PC-9 (cell line): Measurements from ENCODE around the gene USP48. TPM values are rescaled to one million over a fixed set of nuclear protein-coding genes. Genes with fewer than 3 reads are reported as not detected.

Experiments
- BruUV-seq: library from RNA; stranded (reverse); fragments of 400-500 nt; replicated peaks from 2 replicates; lab custom pipeline; 2021; lab: Mats Ljungman, UMichigan
- CTCF ChIA-PET: fragments of 300-600 bp; sonication (Branson Sonifier 250); formaldehyde crosslinking; loops from one replicate; lab custom pipeline; 2022; ENCODE audit warnings: antibody characterized with exemption; lab: Charles Lee
- POLR2A ChIA-PET: fragments of 300-600 bp; sonication (Branson Sonifier 250); formaldehyde crosslinking; loops from one replicate; lab custom pipeline; 2022; ENCODE audit warnings: antibody characterized with exemption; ENCODE audit not compliant: unreplicated experiment; lab: Charles Lee
- DNase-seq, 2 experiments: peaks; one replicate each; pipeline versions ENCODE4 v3.0.0 to v3.0.0-alpha.2; 2015 to 2022; ENCODE audit warnings: mixed read lengths in 1 of 2
- H2AFZ ChIP-seq: fragments of 200-600 bp; sonication (generic); 2 replicates; pipeline ENCODE4 v1.8.1; 2017; ENCODE audit warnings: antibody characterized with exemption
- H3F3A ChIP-seq: fragments of 200-600 bp; sonication (generic); 2 replicates; pipeline ENCODE4 v1.8.1; 2017; ENCODE audit warnings: antibody characterized with exemption, mild to moderate bottlenecking, low read depth; ENCODE audit not compliant: insufficient read depth
- H3K27ac ChIP-seq: fragments of 200-600 bp; sonication (generic); 2 replicates; pipeline ENCODE4 v1.6.1; 2016; ENCODE audit warnings: mixed run types
- H3K27me3 ChIP-seq: fragments of 200-600 bp; sonication (generic); 2 replicates; pipeline ENCODE4 v1.6.1; 2016; ENCODE audit warnings: low read depth, mixed run types; ENCODE audit not compliant: insufficient read depth
- H3K36me3 ChIP-seq: fragments of 200-600 bp; sonication (generic); 2 replicates; pipeline ENCODE4 v1.6.1; 2016; ENCODE audit warnings: low read depth, mixed run types
- H3K4me1 ChIP-seq: fragments of 200-600 bp; sonication (generic); replicated peaks from 2 replicates; pipeline ENCODE4 v1.6.1; 2016; ENCODE audit warnings: mixed run types; ENCODE audit not compliant: insufficient read depth
- H3K4me2 ChIP-seq: fragments of 200-600 bp; sonication (generic); 2 replicates; pipeline ENCODE4 v1.6.1; 2017; ENCODE audit warnings: mixed run types
- H3K4me3 ChIP-seq: fragments of 200-600 bp; sonication (generic); 2 replicates; pipeline ENCODE4 v1.6.1; 2016; ENCODE audit warnings: mixed run types
- H3K79me2 ChIP-seq: fragments of 200-600 bp; sonication (generic); 2 replicates; pipeline ENCODE4 v1.6.1; 2017; ENCODE audit warnings: low read depth, mixed run types
- H3K9me2 ChIP-seq: fragments of 200-600 bp; sonication (generic); 2 replicates; pipeline ENCODE4 v1.8.1; 2017; ENCODE audit warnings: mild to moderate bottlenecking; ENCODE audit not compliant: insufficient read depth
- H3K9me3 ChIP-seq: fragments of 200-600 bp; sonication (generic); 2 replicates; pipeline ENCODE4 v1.8.1; 2016; ENCODE audit warnings: low read depth; ENCODE audit not compliant: insufficient read depth
- H4K20me1 ChIP-seq: fragments of 200-600 bp; sonication (generic); 2 replicates; pipeline ENCODE4 v1.8.1; 2017; ENCODE audit not compliant: insufficient read depth
- EZH2 ChIP-seq: fragments of 200-600 bp; sonication (generic); IDR thresholded peaks from 2 replicates; pipeline ENCODE4 v1.8.0; 2017; ENCODE audit warnings: antibody characterized with exemption, low read depth
- intact Hi-C: fragments of 100-400 bp; cut with micrococcal nuclease; formaldehyde crosslinking; loops from one replicate; pipeline ENCODE4 v1.10.0; 2022; ENCODE audit not compliant: unreplicated experiment
- total RNA-seq: library from RNA; stranded (reverse); gene quantifications from 2 replicates; pipeline ENCODE4 v1.2.3, GENCODE V29; 2021
- TF ChIP-seq, protein P1 (sequence below): fragments of 200-600 bp; sonication (generic); conservative IDR thresholded peaks from 2 replicates; pipeline ENCODE4 v1.6.1; 2017; ENCODE audit warnings: mixed run types, antibody characterized with exemption, mild to moderate bottlenecking, moderate library complexity

USP48 gene
- total RNA-seq, 1 experiment from 2014 or later: 63.1 TPM

DNA sequence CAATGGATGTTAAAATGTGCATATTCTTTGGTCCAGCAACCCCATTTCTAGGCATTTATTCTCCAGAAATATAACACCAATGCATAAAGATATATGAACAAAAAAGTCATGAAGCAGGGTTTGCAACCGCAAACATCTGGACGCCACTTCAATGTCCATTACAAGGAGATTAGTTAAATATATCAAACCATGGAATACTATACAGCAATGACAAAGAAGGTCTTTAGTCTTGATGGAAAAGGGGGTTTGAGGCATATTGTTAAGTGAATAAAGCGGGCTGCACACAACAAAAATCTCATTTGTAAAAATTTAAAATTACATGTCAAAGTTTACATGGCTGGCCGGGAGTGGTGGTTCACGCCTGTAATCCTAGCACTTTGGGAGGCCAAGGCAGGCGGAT, 145.4 kb downstream of the USP48 start:
- Histone ChIP-seq H3K36me3 (no peaks in the 10 kb centered on the region), H3K27me3 (no peaks in the 10 kb centered on the region), H3F3A (peaks cover 25% of the 10 kb centered on the region), H4K20me1 (no peaks in the 10 kb centered on the region), H3K4me3 (no peak overlapping the region), H3K9me3 (no peaks in the 10 kb centered on the region), H3K4me2 (no peak overlapping the region), H3K79me2 (no peaks in the 10 kb centered on the region), H3K4me1 (peaks cover 73% of the 10 kb centered on the region), H2AFZ (no peak overlapping the region), H3K27ac (peak overlapping the region; percentile 99), H3K9me2 (no peaks in the 10 kb centered on the region)
- ChIA-PET POLR2A (interaction anchor here (0.7 kb wide), 1 partner anchor 402 kb away, joined by 16 read pairs; no protein-coding TSS in a partner anchor), CTCF (interaction anchor here (0.6 to 0.7 kb wide), 2 partner anchors 11 to 511 kb away, joined by 8 to 9 read pairs; no protein-coding TSS in a partner anchor)
- TF ChIP-seq, protein P1, sequence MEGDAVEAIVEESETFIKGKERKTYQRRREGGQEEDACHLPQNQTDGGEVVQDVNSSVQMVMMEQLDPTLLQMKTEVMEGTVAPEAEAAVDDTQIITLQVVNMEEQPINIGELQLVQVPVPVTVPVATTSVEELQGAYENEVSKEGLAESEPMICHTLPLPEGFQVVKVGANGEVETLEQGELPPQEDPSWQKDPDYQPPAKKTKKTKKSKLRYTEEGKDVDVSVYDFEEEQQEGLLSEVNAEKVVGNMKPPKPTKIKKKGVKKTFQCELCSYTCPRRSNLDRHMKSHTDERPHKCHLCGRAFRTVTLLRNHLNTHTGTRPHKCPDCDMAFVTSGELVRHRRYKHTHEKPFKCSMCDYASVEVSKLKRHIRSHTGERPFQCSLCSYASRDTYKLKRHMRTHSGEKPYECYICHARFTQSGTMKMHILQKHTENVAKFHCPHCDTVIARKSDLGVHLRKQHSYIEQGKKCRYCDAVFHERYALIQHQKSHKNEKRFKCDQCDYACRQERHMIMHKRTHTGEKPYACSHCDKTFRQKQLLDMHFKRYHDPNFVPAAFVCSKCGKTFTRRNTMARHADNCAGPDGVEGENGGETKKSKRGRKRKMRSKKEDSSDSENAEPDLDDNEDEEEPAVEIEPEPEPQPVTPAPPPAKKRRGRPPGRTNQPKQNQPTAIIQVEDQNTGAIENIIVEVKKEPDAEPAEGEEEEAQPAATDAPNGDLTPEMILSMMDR: no peak
- TF ChIP-seq EZH2: no peak
- intact Hi-C loops: loop anchor here (10.0 kb wide), 1 partner anchor 1873 kb away; no protein-coding TSS in a partner anchor
- DNase-seq: no peak
- BruUV-seq: no TSS peak

GRCh38 chr1:21636029-21636428, 146.9 kb downstream of the USP48 start:
- Histone ChIP-seq H3K36me3 (no peaks in the 10 kb centered on the region), H3K4me1 (peaks cover 87% of the 10 kb centered on the region), H3K9me3 (no peaks in the 10 kb centered on the region), H3K27me3 (no peaks in the 10 kb centered on the region), H3K27ac (peak overlapping the region; percentile 77; the same call in 1 of the 2 replicates), H3K79me2 (no peaks in the 10 kb centered on the region), H3K4me3 (no peak overlapping the region), H3K4me2 (0 out of 2 replicates have a peak overlapping the region, but pooled peaks have one; percentile 56), H3F3A (peaks cover 31% of the 10 kb centered on the region), H4K20me1 (no peaks in the 10 kb centered on the region), H2AFZ (no peak overlapping the region), H3K9me2 (no peaks in the 10 kb centered on the region)
- DNase-seq: no peak
- no TSS peak for BruUV-seq
- intact Hi-C loops: loop anchor here (10.0 kb wide), 1 partner anchor 1871 kb away; no protein-coding TSS in a partner anchor
- TF ChIP-seq, protein P1: no peak
- no peak for TF ChIP-seq EZH2
- ChIA-PET CTCF (no interaction called here), POLR2A (no interaction called here)

GRCh38 chr1:21634806-21635535, 148.0 kb downstream of the USP48 start:
- Histone ChIP-seq H3K4me3 (no peak overlapping the region), H3K36me3 (no peaks in the 10 kb centered on the region), H3K9me3 (no peaks in the 10 kb centered on the region), H4K20me1 (no peaks in the 10 kb centered on the region), H3K27ac (peak overlapping the region; percentile 77), H3K4me2 (peak overlapping the region; percentile 56), H3K9me2 (no peaks in the 10 kb centered on the region), H3K27me3 (no peaks in the 10 kb centered on the region), H3F3A (peaks cover 31% of the 10 kb centered on the region), H2AFZ (no peak overlapping the region), H3K4me1 (peaks cover 88% of the 10 kb centered on the region), H3K79me2 (no peaks in the 10 kb centered on the region)
- DNase-seq: no peak
- TF ChIP-seq, protein P1: no peak
- TF ChIP-seq EZH2: no peak
- intact Hi-C loops: loop anchor here (1.0 to 10.0 kb wide), 2 partner anchors 9 to 1870 kb away; no protein-coding TSS in a partner anchor
- CTCF ChIA-PET: no interaction called here
- TSS peak; percentile 85 for BruUV-seq
- POLR2A ChIA-PET: no interaction called here
